Ishikawa (cell line): ENCODE data around the gene DPT.

ENCODE experiments used
- CEBPB ChIP-seq: IDR thresholded peaks from 2 replicates; pipeline ENCODE4 v1.6.1; 2012
- EP300 ChIP-seq: IDR thresholded peaks from 2 replicates; pipeline ENCODE4 v1.6.1; 2012; ENCODE audit warnings: borderline replicate concordance
- MAX ChIP-seq: IDR thresholded peaks from 2 replicates; pipeline ENCODE4 v1.6.1; 2012
- RAD21 ChIP-seq: IDR thresholded peaks from 2 replicates; pipeline ENCODE4 v1.6.1; 2012; ENCODE audit warnings: low read depth
- REST ChIP-seq: IDR thresholded peaks from 2 replicates; pipeline ENCODE4 v1.6.1; 2012; ENCODE audit warnings: low read depth, mild to moderate bottlenecking
- TCF12 ChIP-seq: IDR thresholded peaks from 2 replicates; pipeline ENCODE4 v1.6.1; 2012; ENCODE audit warnings: low read depth
- USF1 ChIP-seq: IDR thresholded peaks from 2 replicates; pipeline ENCODE4 v1.6.1; 2012
- YY1 ChIP-seq: IDR thresholded peaks from 2 replicates; pipeline ENCODE4 v1.6.1; 2012; ENCODE audit warnings: low read depth

GRCh38 chr1:168689327-168689657, 39.7 kb downstream of the DPT start:
- TF ChIP-seq RAD21 (no peak), EP300 (no peak), CEBPB (no peak), MAX (no peak), TCF12 (no peak), USF1 (no peak), REST (no peak), YY1 (no peak)
